Activated naive CD8-positive, alpha-beta T cell treated with anti-CD3 and anti-CD28 coated beads for 36 hours (primary cell): ENCODE data around the gene ME3. TPM values are rescaled to one million over a fixed set of nuclear protein-coding genes. Genes with fewer than 3 reads are reported as not detected.

Experiments
- DNase-seq: peaks from one replicate; pipeline ENCODE4 v3.0.0; 2021
- H3K27ac Mint-ChIP-seq: one replicate; pipeline ENCODE4 v1.8.0; 2022; ENCODE audit warnings: mild to moderate bottlenecking, moderate library complexity, mixed read lengths
- H3K27me3 Mint-ChIP-seq: one replicate; pipeline ENCODE4 v1.8.0; 2022; ENCODE audit warnings: mild to moderate bottlenecking, mixed read lengths
- H3K36me3 Mint-ChIP-seq: one replicate; pipeline ENCODE4 v1.8.0; 2021; ENCODE audit warnings: mild to moderate bottlenecking, mixed read lengths
- H3K4me1 Mint-ChIP-seq: one replicate; pipeline ENCODE4 v1.8.0; 2021; ENCODE audit warnings: mixed read lengths
- H3K4me3 Mint-ChIP-seq: one replicate; pipeline ENCODE4 v1.8.0; 2022; ENCODE audit warnings: mild to moderate bottlenecking, moderate library complexity, mixed read lengths
- H3K9me3 Mint-ChIP-seq: one replicate; pipeline ENCODE4 v1.8.0; 2022; ENCODE audit warnings: mixed read lengths
- total RNA-seq, 2 experiments: library from RNA; stranded (reverse); gene quantifications; one replicate each; pipeline ENCODE4 v1.2.3, GENCODE V29; 2021

The ME3 gene
- total RNA-seq, 2 experiments from 2014 or later: 3.8 to 4.8 TPM

DNA sequence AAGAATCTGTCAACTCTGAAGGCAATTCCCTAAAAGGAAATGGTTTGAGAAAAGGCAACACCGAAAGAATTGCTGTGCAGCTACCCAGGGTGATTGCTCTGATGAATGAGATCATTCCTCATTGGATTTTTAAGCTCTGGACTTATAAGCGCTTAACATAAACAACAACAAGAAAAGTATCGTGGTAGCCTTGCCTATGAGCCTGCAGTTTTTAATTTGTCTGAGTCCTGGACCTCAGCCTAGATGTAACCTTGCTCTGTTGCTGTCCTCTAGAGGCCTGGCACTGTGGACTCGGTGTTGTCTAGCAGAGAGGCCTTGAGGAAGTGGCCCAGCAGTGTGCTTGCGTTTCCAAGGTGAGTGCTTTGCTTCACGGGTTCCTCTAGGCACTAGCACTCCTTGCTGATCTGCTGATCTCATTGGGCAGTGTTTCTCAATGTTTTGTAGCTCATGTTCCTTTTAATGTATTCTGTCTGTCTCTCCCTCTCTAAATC lies 277.3 kb downstream of the ME3 start:
- Mint-ChIP-seq H3K27me3 (no peaks in the 10 kb centered on the region), H3K27ac (no peak overlapping the region), H3K36me3 (no peaks in the 10 kb centered on the region), H3K4me1 (peaks cover 5% of the 10 kb centered on the region), H3K9me3 (no peaks in the 10 kb centered on the region), H3K4me3 (no peak overlapping the region)
- DNase-seq: no peak

Other genes starting within 250 kb of the ME3 start
- 1 to 10 TPM; 3.7 to 4.0 TPM for gene PRSS23, start 127.9 kb upstream of the ME3 start, total RNA-seq